ENCODE measurements around the gene SUGP1.

SUGP1 gene

DNA sequence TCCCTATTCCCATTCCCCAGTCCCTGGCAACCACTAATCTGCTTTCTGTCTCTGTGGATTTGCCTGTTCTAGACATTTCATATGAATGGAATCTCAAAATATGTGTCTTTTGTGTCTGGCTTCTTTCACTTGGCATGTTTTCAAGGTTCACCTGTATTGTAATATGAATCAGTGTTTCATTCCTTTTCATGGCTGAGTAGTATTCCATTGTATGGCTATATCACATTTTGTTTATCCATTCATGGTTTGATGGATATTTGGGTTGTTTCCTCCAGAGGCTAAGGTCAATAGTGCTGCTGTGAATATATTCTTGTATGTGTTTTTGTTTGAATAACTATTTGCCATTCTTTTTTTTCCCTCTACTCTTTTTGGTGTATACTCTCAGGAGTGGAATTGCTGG, 84.1 kb downstream of the SUGP1 start:
- in situ Hi-C loops (cut with MboI; ENCODE audit: low sequenced_read_pairs), result no loop called here

DNA sequence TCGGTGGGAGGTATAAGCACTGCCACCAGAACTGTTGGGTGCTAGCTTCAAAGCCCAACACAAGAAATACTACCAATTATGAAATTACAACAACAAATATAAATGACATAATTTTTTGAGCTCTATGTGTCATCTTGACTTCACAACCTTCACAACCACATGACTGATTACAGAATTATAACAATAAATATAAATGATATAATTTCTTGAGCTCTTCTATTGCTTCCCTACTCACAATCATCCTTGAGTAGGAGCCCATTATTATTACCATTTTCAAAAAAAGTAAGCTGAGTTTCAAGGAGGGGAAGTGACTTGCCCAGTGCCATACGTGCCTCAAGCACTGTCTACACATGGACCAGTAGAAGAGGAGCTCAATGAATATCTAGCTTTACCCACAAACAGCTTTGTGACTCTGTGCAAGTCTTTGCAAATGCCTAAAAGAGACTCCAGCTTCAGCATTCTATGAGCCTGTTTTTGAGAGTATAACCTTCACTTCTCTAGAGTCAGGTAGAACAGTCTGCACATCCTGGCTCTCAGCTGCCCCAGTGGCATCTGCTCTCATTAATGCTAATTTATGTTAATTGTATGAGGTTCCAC, 86.0 kb downstream of the SUGP1 start:
- in situ Hi-C loops (cut with MboI; ENCODE audit: low sequenced_read_pairs), result no loop called here

DNA sequence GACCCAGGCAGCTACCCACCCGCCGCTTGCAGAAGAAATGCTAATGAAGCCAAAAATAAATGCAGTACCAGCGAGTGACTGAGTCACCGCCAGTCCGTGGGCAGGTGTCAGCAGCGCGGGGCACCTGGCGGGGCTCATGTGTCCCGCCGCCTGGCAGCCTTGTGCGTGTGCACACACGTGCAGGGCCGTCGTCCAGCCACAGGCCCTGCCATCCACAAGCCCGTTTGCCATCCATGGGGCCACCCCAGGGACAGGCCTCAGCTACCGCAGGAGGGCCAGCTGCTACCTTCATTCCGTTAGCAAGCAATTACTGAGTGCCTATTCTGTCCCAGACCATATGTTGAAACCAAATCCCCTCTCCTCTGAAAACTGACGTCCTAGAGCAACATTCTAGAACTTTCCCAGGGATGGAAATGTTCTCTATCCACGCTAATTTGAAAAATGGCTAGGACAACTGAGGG, 88.0 kb downstream of the SUGP1 start:
- in situ Hi-C loops (cut with MboI; ENCODE audit: low sequenced_read_pairs), result no loop called here

DNA sequence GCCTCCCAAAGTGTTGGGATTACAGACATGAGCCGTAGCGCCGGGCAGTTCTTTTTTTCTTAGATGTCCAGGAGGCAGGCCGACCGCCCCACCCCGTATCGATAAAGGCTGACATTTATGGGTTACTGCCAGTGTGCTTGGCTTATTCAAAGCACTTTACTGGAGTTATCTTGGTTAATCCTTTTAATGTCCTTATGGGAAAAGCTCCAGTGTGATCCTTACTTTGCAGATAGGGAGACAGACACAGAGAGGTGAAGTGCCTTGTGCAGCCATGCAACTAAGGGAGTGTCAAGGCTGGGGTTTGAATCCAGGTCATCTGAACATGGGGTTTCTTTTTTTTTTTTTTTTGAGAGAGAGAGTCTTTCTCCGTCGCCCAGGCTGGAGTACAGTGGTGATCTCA, 89.3 kb downstream of the SUGP1 start:
- in situ Hi-C loops (cut with MboI; ENCODE audit: low sequenced_read_pairs), result no loop called here

DNA sequence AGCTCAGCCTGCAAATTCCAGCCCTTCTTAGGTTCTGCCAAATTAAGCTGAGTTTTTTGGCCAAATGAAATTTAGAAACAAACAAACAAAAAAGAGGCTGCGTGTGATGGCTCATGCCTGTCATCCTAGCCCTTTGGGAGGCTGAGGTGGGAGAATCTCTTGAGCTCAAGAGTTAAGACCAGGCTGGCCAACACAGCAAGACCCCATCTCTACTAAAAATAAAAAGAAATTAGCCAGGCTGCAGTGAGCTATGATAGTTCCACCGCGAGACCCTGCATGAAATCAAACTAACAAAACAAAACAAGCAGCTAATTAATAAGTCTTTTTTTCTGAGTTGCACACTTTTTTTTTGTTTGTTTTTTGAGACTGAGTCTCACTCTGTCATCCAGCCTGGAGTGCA, 90.6 kb downstream of the SUGP1 start:
- in situ Hi-C loops (cut with MboI; ENCODE audit: low sequenced_read_pairs), result no loop called here

DNA sequence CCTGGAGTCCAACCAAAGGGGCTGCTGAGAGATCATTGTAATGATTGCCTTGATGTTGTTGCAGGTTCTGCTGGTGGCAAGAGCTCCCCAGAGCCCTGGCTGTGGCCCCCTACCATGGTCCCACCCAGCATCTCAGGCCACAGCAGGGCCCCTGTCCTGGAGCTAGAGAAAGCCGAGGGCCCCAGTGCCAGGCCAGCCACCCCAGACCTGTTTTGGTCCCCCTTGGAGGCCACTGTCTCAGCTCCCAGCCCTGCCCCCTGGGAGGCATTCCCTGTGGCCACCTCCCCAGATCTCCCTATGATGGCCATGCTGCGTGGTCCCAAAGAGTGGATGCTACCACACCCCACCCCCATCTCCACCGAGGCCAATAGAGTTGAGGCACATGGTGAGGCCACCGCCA, 93.1 kb downstream of the SUGP1 start:
- in situ Hi-C loops (cut with MboI; ENCODE audit: low sequenced_read_pairs), result no loop called here

DNA sequence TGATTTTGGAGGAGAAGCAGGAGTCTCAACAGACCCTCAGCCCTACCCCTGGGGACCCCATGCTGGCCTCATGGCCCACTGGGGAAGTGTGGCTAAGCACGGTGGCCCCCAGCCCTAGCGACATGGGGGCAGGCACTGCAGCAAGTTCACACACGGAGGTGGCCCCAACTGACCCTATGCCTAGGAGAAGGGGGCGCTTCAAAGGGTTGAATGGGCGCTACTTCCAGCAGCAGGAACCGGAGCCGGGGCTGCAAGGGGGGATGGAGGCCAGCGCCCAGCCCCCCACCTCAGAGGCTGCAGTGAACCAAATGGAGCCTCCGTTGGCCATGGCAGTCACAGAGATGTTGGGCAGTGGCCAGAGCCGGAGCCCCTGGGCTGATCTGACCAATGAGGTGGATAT, 93.6 kb downstream of the SUGP1 start:
- in situ Hi-C loops (cut with MboI; ENCODE audit: low sequenced_read_pairs), result no loop called here

DNA sequence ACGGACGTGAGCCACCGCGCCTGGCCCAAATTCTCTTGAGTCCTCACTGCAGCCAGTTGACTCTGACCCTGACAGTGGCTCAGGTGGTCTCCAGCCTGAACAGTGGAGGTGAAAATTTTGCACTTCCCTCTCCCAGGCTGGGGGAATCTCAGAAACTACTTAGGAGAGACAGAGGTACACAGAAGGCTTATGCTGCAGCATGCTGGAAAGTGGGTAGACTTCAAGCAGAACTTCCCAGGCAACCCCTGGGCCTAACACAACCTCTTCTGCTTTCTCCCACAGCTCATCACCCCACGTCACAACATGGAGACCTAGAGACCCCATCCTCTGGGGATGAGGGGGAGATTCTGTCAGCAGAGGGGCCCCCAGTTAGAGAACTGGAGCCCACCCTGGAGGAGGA, 94.1 kb downstream of the SUGP1 start:
- in situ Hi-C loops (cut with MboI; ENCODE audit: low sequenced_read_pairs), result no loop called here

All from HL-60/S4 (cell line).